Stimulated activated CD8-positive, alpha-beta memory T cell treated with anti-CD3 and anti-CD28 coated beads, Interleukin-7, amount 100 ng/mL, for 24 hours (primary cell): ENCODE results near the gene SERP2.
"Not testable (repeated sequence)": the region's sequence is repeated elsewhere in the genome, so short reads cannot be mapped to it uniquely, and the experiment has no call there.

Experiments
- DNase-seq: peaks from one replicate; pipeline ENCODE4 v3.0.0-alpha.2; 2020; ENCODE audit warnings: low read depth

Gene SERP2

GRCh38 chr13:44373601-44374347 is at the start of gene SERP2:
Gene SERP2, plus strand, starts transcription at chr13:44373824. Its CDS starts 202 bp downstream, at chr13:44374026.
- DNase-seq, result no peak

GRCh38 chr13:44326961-44327360 is 46.7 kb upstream of the SERP2 start:
- DNase-seq, result no peak

DNA sequence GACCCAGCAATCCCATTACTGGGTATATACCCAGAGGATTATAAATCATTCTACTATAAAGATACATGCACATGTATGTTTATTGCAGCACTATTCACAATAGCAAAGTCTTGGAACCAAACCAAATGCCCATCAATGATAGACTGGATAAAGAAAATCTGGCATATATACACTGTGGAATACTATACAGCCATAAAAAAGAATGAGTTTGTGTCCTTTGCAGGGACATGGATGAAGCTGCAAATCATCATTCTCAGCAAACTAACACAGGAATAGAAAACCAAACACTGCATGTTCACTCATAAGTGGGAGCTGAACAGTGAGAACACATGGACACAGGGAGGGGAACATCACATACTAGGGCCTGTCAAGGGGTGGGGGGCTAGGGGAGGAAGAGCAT is 44.6 kb upstream of the SERP2 start:
- not testable (repeated sequence) for DNase-seq

GRCh38 chr13:44329909-44330545 is 43.6 kb upstream of the SERP2 start:
- DNase-seq, result no peak

GRCh38 chr13:44331446-44331845 is 42.2 kb upstream of the SERP2 start:
- DNase-seq, result no peak

- no peak for DNase-seq
Observed at GRCh38 chr13:44331912-44332851, 41.4 kb upstream of the SERP2 start.

GRCh38 chr13:44333950-44334655 is 39.5 kb upstream of the SERP2 start:
- no peak for DNase-seq

DNA sequence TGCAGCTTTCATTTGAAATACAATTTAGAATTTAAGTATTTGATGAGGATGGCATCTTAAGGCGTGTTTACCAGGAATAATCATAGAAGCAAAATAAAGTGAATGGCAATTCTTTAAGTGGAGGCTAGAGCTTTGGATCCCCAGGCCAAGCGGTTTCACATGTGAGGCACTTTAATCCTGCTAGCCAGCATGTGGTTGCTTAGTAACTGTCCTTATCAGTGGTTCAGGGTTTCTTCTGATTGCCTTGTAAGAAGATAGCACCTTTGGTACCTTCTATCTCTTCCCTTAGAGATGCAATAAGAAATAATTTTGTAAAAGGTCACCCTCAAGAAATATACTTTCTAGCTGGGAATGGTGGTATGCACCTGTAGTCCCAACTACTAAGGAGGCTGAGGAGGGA is 38.9 kb upstream of the SERP2 start:
- no peak for DNase-seq

- no peak for DNase-seq
Observed at GRCh38 chr13:44336934-44337333, 36.7 kb upstream of the SERP2 start.

- DNase-seq, result no peak
Observed at GRCh38 chr13:44337581-44337980, 36.0 kb upstream of the SERP2 start.

- no peak for DNase-seq
Observed at GRCh38 chr13:44340508-44340907, 33.1 kb upstream of the SERP2 start.

- no peak for DNase-seq
Observed at GRCh38 chr13:44342741-44343140, 30.9 kb upstream of the SERP2 start.

DNA sequence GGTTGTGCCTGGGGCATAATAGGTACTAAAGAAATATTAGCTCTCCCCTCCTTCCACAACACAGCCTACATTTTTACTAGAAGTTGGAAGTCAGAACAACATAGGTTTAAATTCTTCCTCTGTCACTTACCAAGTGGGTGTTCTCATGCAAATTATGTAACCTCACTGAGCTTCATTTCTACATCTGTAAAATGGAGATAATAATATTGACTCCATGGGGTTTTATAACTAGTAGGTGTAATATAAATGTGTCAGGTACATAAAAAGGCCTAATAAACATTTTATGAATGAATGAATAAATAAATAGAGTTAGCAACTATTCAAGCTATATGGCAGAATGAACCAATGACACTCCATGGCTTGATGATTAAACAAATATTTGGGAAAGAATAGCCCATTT is 27.1 kb upstream of the SERP2 start:
- DNase-seq, result no peak

DNA sequence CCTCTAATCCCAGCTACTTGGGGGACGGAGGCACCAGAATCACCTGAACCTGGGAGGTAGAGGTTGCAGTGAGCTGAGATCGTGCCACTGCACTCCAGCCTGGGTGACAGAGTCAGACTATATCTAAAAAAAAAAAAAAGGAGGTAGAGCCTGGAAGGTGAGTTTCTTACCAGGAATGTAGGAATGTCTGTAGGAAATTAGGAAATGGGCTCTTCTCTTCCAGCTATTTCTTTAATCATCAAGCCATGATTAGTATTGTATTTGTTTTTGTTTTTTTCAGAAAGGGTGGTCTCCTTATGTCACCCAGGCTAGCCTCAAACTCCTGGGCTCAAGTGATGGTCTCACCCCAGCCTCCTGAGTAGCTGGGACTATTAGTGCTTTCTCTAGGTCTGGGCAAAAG is 26.3 kb upstream of the SERP2 start:
- DNase-seq, result no peak

GRCh38 chr13:44347949-44348348 is 25.7 kb upstream of the SERP2 start:
- DNase-seq, result no peak

DNA sequence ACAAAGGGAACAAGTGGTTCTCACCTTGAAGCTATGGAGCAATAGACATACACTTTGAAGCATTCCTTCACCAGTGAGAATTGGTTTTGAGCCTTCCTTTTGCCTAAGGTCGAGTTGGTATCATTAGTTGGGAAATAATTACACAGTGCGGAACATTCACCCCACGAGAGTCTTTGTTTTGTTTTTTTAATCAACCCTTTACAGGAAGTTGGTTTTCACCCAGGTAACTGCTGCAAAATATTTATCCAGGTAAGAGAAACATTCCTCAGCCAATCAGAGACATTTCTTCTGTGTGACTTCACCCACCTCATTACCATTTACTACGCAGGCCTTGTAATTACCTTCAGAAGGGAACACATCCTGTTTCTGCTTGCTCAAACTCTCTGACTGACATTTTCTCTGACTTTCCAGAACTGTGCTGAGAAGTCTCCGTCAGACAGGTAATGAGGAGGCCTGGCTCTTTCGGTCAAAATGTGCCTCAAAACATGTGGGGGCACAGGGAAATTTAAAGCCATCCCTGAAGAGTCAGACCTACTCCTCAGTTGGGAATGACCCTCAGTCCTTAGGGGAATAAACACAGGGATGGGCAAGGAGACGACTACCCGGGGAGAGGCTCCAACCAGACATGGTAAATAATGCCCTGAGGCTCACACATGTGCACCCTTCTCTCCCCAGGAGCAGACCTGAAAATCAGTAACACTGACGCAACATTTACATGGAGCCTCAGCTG is 22.7 kb upstream of the SERP2 start:
- no peak for DNase-seq

GRCh38 chr13:44351505-44351854 is 22.1 kb upstream of the SERP2 start:
- no peak for DNase-seq

GRCh38 chr13:44352202-44352601 is 21.4 kb upstream of the SERP2 start:
- DNase-seq, result no peak

DNA sequence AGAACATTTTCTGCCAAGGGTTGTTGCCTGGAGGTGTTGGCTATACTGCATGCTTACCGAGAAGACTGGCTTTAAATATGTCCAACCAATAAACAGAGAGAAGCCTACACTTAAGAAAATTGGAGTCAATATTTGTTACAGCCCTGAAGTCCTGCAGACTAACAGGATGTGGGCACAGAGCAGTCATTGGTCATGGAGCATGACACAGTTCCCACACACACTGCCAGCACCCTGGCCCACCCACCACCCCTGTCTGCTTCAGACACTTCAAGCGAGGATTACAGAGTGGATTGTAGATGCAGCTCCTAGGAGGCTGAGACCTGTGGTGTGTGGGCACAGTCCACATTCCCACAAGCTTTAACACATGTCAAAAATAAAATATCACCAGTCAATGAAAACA is 21.0 kb upstream of the SERP2 start:
- no peak for DNase-seq

- no peak for DNase-seq
Observed at GRCh38 chr13:44354331-44354730, 19.3 kb upstream of the SERP2 start.

- DNase-seq, result no peak
Observed at GRCh38 chr13:44354884-44355283, 18.7 kb upstream of the SERP2 start.

DNA sequence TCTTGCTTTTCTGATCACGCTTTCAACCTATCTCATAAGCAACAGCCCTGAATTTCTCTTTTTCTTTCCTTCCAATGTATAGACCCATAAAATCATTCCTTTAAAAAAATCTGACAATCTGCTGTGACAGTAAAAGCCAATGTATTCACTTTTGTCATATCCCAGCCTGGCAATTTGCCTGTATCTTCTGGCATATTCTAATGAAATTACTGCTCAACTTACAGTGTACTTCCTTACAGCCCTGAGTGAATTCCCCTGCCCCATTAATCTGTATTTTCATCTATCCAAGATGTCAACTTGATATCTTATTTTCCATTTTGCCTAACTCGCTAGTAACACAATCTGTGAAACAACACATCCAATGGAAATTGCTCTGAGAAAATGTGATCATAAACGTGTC is 18.0 kb upstream of the SERP2 start:
- no peak for DNase-seq
